ENCODE measurements around the gene MPDZ.

DNA sequence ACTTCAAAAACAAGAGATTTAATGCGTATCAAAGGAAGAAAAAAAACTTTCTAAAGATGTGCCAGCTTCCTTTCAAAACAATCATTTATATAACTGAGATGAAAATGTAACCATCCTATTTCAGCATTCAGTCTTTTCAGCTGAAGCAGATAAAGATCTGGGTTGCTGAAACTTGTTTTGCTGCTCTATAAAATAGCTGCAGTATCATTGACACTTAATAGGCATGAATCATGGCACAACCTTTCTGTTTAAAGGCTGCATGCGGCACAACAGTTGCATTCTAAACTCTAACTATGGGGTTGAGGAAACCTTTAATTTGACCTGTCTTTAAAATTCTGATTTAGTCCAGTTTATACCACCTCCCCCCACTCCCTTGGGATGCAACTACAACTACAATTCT, 196.7 kb downstream of the MPDZ start:
- TF ChIP-seq, protein P1, sequence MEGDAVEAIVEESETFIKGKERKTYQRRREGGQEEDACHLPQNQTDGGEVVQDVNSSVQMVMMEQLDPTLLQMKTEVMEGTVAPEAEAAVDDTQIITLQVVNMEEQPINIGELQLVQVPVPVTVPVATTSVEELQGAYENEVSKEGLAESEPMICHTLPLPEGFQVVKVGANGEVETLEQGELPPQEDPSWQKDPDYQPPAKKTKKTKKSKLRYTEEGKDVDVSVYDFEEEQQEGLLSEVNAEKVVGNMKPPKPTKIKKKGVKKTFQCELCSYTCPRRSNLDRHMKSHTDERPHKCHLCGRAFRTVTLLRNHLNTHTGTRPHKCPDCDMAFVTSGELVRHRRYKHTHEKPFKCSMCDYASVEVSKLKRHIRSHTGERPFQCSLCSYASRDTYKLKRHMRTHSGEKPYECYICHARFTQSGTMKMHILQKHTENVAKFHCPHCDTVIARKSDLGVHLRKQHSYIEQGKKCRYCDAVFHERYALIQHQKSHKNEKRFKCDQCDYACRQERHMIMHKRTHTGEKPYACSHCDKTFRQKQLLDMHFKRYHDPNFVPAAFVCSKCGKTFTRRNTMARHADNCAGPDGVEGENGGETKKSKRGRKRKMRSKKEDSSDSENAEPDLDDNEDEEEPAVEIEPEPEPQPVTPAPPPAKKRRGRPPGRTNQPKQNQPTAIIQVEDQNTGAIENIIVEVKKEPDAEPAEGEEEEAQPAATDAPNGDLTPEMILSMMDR (IDR thresholded peaks at IDR 0.05): no peak
- TF ChIP-seq POLR2AphosphoS5 (IDR thresholded peaks at IDR 0.05): no peak
- TF ChIP-seq EP300 (IDR thresholded peaks at IDR 0.05): no peak

Measured in stomach (tissue), 4 donors.